ENCODE measurements around the gene CTR9. TPM values are rescaled to one million over a fixed set of nuclear protein-coding genes. Genes with fewer than 3 reads are reported as not detected.

Gene CTR9
- total RNA-seq, 1 donor from 2014 or later, result 22.9 TPM

DNA sequence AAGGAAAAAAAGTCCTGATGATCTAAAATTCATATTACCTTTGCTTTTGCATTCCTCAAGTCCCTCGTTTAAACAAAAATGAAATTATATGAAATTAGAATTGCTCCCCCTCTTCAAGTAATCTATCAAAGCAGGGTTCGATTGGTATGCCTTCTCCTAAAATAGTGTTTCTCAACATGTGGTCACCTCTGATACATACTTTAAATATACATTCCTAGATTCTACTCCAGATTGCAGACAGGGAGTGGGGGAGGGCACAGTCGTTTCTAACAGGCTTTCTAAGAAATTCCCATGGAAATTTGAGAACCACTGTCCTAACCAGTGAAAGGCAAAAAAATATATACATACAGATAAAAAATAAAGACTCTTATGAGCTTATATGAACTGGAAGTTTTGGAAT is 34.9 kb upstream of the CTR9 start:
- Histone ChIP-seq H3K4me1 (no peaks in the 10 kb centered on the region), H3K4me3 (no peak overlapping the region), H3K27me3 (ENCODE audit: low read depth) (peaks cover 7% of the 10 kb centered on the region), H3K27ac (replicated peaks) (no peak overlapping the region), H3K9me3 (replicated peaks) (no peaks in the 10 kb centered on the region), H3K36me3 (no peaks in the 10 kb centered on the region)
- DNase-seq, result no peak
- intact Hi-C loops (cut with micrococcal nuclease), result no loop called here
- TF ChIP-seq, protein P1, sequence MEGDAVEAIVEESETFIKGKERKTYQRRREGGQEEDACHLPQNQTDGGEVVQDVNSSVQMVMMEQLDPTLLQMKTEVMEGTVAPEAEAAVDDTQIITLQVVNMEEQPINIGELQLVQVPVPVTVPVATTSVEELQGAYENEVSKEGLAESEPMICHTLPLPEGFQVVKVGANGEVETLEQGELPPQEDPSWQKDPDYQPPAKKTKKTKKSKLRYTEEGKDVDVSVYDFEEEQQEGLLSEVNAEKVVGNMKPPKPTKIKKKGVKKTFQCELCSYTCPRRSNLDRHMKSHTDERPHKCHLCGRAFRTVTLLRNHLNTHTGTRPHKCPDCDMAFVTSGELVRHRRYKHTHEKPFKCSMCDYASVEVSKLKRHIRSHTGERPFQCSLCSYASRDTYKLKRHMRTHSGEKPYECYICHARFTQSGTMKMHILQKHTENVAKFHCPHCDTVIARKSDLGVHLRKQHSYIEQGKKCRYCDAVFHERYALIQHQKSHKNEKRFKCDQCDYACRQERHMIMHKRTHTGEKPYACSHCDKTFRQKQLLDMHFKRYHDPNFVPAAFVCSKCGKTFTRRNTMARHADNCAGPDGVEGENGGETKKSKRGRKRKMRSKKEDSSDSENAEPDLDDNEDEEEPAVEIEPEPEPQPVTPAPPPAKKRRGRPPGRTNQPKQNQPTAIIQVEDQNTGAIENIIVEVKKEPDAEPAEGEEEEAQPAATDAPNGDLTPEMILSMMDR (IDR thresholded peaks at IDR 0.05; ENCODE audit: borderline replicate concordance), result no peak

DNA sequence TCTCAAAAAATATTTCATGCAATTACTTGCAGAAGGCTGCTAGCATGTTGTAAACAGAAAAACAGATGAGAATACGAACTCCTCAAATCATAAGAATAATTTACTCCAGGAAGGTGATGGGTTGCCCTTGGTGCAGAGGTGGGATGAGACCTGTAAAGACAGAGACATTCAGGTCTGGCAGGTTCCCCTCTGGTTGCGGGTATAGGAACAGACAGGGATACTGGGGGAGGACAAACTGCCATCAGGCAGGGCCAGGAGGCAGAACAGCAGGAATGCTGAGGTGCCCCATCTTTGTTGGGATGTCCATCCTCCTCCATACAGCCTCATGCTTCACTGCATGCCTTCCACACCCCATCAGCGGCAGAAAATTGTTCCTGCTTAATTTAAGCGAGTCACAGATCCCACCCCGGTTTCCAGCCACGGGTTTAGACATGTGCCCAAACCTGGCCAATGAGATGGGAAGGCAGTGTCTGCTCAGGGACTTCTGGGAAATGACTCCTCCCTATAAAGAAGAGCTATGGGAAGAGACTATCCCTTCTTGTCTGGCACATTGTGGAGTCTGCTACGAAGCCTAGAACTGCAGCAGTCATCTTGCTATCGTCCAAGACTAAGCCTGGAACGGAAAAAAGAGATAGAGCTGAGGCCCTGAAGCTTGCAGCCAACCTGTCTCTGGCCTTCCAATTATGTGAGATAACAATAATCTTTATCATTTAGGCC is 34.3 kb upstream of the CTR9 start:
- no peak for DNase-seq
- Histone ChIP-seq H3K4me1 (no peaks in the 10 kb centered on the region), H3K27me3 (ENCODE audit: low read depth) (peaks cover 7% of the 10 kb centered on the region), H3K9me3 (replicated peaks) (no peaks in the 10 kb centered on the region), H3K4me3 (no peak overlapping the region), H3K27ac (replicated peaks) (no peak overlapping the region), H3K36me3 (no peaks in the 10 kb centered on the region)
- intact Hi-C loops (cut with micrococcal nuclease), result no loop called here
- TF ChIP-seq, protein P1 (IDR thresholded peaks at IDR 0.05; ENCODE audit: borderline replicate concordance), result no peak

DNA sequence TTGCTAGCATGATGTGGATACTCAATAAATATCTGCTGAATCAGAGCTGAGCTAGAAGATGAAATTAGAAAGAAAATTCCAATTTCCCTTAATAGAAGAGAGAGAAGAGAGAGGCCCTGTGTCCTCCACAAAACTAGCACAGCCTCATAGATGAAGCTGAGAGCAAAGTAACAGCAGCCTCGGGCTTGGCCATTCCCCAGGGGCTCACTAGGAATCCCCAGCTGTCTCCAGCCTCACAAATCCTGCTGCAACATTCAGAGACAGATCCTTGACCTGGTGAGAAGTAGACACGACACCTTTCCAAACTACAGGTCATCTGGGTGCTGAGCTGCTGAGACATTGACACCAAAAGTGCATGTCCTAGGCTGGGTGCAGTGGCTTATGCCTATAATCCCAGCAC is 31.4 kb upstream of the CTR9 start:
- TF ChIP-seq, protein P1 (IDR thresholded peaks at IDR 0.05; ENCODE audit: borderline replicate concordance), result no peak
- peaks cover 7% of the 10 kb centered on the region for H3K27me3 ChIP-seq (ENCODE audit: low read depth)
- H3K4me1 ChIP-seq, result no peaks in the 10 kb centered on the region
- no peaks in the 10 kb centered on the region for H3K36me3 ChIP-seq
- no peak for DNase-seq
- H3K4me3 ChIP-seq, result no peak overlapping the region
- intact Hi-C loops (cut with micrococcal nuclease), result no loop called here
- no peak overlapping the region for H3K27ac ChIP-seq (replicated peaks)
- no peaks in the 10 kb centered on the region for H3K9me3 ChIP-seq (replicated peaks)

DNA sequence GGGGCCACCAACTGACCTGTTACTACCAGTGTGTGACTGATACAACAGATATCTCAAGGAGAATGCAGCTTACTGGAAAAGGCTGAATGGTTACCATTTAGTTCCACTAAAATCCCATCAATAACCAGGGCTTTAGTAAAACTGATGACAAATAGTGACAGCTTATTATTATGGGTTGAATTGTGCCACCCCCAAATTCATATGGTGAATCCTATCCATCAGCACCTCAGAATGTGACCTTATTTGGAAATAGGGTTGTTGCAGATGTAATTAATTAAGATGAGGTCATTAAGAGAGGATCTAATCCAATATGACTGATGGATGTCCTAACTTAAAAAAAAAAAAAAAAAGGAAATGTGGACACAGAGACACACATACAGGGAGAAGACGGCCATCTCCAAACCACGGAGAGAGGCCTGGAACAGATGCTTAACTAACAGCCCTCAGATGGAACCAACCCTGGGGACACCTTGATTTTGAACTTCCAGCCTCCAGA is 30.1 kb upstream of the CTR9 start:
- intact Hi-C loops (cut with micrococcal nuclease), result no loop called here
- no peak for DNase-seq
- H3K9me3 ChIP-seq (replicated peaks), result peaks cover 3% of the 10 kb centered on the region
- H3K27me3 ChIP-seq (ENCODE audit: low read depth), result peaks cover 7% of the 10 kb centered on the region
- H3K27ac ChIP-seq (replicated peaks), result no peak overlapping the region
- TF ChIP-seq, protein P1 (IDR thresholded peaks at IDR 0.05; ENCODE audit: borderline replicate concordance), result no peak
- no peak overlapping the region for H3K4me3 ChIP-seq
- no peaks in the 10 kb centered on the region for H3K36me3 ChIP-seq
- no peaks in the 10 kb centered on the region for H3K4me1 ChIP-seq

DNA sequence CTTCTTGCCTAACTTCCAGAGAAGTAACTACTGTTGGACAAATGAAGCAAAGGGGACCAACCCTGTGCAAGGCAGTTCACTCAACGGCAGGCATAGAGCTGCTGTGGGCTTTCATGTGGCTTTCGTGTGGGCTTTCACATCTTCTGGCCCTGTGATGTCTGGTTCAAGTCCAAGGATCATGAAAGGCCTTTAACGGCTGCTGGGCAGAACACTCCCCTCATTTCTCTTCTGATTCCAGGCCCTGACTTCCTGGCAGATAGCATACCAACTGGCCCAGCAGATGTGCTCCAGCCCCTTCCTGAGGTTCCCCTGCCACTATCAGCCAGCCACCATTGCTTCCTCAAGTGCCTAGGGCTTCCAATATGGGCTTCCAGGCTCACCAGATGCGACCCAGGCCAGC is 28.7 kb upstream of the CTR9 start:
- peaks cover 3% of the 10 kb centered on the region for H3K9me3 ChIP-seq (replicated peaks)
- DNase-seq, result no peak
- TF ChIP-seq, protein P1 (IDR thresholded peaks at IDR 0.05; ENCODE audit: borderline replicate concordance), result no peak
- H3K27ac ChIP-seq (replicated peaks), result no peak overlapping the region
- no peak overlapping the region for H3K4me3 ChIP-seq
- H3K36me3 ChIP-seq, result no peaks in the 10 kb centered on the region
- H3K4me1 ChIP-seq, result no peaks in the 10 kb centered on the region
- peaks cover 7% of the 10 kb centered on the region for H3K27me3 ChIP-seq (ENCODE audit: low read depth)
- intact Hi-C loops (cut with micrococcal nuclease), result no loop called here

Measured in left ventricle myocardium inferior (tissue), 1 donor.